ENCODE data around the gene DNASE1L2.

The DNASE1L2 gene

DNA sequence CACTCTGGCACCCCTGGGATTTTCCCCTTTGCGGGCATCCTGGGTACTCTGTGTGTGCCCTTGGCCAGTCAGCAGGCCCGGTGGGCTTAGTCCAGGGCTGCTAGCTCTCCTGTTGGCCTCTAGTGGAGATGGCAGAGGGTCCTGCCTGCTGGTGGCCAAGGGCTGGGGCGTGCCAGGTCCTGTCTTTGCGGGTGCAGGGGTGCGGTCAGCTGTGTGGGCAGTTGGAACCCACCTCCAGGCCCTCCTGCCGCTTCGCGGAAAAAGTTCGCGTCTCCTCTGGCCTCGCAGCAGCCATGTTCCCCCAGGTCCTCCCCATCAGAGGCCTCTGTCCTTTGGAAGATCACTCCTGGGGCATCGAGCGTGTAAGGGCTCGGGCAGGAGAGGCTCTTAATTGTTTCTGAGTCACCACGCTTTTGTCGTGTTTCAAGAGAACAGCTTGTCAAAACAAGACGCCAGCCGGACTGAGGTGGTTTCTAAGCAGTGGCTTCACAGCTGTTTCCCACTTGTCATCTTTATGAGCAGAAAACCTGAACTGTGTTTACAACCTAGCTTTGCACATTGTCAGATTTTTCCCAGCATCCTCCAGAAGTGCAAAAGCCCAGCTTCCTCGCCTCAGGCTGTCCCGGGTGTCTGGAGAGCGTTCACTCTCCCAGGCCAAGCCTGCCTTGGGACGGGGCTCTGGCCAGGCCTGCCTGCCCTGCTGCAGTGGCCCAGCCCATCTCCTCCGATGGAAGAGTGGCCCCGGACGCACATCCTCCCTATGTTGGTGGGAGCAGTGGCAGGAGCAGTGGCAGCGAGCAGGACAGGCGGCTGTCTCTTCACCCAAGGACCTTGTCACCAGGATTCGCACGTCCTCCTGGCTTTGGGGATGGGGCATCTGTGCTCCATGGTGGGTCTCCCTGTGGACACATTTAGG lies 5.0 kb upstream of the DNASE1L2 start:
- TF ChIP-seq CTCF (IDR thresholded peaks at IDR 0.05; ENCODE audit: low read depth, low read length), result no peak

DNA sequence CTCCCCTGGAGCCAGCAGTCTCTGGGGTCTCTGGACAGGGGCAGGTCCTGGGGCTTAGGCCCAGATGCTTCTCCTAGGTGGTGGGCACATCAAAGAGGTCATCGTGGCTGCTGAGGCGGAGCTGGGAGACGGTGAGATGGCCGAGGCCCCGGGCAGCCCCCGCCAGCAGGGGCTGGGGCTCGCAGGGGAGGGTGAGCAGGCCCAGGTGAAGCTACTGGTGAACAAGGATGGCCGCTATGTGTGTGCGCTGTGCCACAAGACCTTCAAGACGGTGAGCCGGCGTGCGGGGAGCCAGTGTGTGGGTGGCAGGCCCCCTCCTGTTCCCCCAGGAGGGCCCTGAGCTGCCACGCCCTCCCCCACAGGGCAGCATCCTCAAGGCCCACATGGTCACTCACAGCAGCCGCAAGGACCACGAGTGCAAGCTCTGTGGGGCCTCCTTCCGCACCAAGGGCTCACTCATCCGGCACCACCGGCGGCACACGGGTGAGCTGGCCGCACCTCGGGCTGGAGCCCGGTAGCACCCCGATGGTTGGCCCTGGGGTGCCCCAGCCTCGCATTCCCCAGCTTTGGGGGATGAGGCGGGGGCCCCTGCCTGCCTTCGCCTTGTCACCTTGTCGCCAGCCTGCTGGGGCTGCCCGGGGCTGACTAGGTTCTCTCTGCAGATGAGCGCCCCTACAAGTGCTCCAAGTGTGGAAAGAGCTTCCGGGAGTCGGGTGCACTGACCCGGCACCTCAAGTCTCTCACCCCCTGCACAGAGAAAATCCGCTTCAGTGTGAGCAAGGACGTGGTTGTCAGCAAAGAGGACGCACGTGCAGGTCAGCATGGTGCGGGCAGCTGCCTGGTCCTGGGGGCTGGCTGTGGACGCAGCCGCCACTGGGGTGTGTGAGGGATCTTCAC lies 3.9 kb upstream of the DNASE1L2 start:
- H3K4me3 ChIP-seq (ENCODE audit: low read depth, low read length), result no peak overlapping the region
- TF ChIP-seq CTCF (IDR thresholded peaks at IDR 0.05; ENCODE audit: low read depth, low read length), result no peak

More for the DNA sequence above, 5.0 kb upstream of the DNASE1L2 start:
- no peak overlapping the region for H3K4me3 ChIP-seq (ENCODE audit: low read depth, low read length)

DNA sequence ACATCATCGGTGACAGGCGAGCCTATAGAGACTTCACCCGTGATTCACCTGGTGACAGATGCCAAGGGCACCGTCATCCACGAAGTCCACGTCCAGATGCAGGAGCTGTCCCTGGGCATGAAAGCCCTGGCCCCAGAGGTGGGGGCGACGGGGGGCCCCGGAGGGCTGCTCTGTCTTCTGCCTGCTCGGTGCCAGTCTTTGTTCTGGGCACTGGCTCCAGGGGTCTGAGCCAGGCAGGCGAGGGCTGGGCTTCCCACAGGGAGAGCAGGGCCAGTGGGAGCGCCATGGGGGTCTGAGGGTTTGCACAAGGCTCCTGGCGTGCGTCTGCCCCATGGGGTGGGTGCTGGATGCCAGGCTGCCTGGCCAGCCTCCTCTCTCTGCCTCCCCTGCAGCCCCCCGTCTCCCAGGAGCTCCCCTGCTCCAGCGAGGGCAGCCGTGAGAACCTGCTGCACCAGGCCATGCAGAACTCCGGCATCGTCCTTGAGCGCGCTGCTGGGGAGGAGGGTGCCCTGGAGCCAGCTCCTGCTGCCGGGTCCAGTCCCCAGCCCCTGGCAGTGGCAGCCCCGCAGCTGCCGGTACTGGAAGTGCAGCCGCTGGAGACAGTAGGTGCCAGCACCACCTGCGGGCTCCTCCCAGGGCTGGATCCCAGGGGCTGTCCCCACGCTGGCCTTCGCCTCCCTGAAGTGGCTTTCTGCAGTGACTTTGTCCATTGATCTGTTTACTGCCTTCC lies 3.0 kb upstream of the DNASE1L2 start:
- TF ChIP-seq CTCF (IDR thresholded peaks at IDR 0.05; ENCODE audit: low read depth, low read length), result no peak
- no peak overlapping the region for H3K4me3 ChIP-seq (ENCODE audit: low read depth, low read length)

DNA sequence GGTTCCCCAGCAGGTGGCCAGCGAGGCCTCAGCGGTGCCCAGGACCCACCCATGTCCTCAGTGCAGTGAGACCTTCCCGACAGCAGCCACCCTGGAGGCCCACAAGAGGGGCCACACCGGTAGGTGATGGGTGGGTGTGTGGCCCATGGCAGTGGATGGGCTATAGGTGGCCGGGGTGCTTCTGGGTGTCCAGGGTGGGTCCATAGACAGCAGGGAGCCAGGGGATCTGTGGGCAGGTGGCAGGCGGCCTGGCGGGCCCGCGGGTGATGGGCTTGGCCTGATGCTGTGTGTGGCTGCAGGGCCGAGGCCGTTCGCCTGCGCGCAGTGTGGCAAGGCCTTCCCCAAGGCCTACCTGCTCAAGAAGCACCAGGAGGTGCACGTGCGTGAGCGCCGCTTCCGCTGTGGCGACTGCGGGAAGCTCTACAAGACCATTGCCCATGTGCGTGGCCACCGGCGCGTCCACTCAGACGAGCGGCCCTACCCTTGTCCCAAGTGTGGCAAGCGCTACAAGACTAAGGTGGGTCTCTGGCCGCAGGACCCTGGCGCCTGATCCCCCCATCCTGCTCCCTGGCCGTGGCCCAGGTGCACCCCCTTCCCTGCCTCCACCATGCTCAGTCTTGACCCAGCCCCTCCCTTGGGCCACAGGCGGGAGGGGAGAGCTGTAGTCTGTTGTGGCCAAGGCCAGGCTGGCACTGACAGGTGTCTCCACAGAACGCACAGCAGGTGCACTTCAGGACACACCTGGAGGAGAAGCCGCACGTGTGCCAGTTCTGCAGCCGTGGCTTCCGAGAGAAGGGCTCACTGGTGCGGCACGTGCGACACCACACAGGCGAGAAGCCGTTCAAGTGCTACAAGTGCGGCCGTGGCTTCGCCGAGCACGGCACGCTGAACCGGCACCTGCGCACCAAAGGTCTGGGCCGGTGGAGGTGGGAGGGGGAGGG lies 2.1 kb upstream of the DNASE1L2 start:
- no peak overlapping the region for H3K4me3 ChIP-seq (ENCODE audit: low read depth, low read length)
- no peak for TF ChIP-seq CTCF (IDR thresholded peaks at IDR 0.05; ENCODE audit: low read depth, low read length)

- TF ChIP-seq CTCF (IDR thresholded peaks at IDR 0.05; ENCODE audit: low read depth, low read length), result no peak
- H3K4me3 ChIP-seq (ENCODE audit: low read depth, low read length), result no peak overlapping the region
Measured at GRCh38 chr16:2234813-2235170, 1.5 kb upstream of the DNASE1L2 start.

DNA sequence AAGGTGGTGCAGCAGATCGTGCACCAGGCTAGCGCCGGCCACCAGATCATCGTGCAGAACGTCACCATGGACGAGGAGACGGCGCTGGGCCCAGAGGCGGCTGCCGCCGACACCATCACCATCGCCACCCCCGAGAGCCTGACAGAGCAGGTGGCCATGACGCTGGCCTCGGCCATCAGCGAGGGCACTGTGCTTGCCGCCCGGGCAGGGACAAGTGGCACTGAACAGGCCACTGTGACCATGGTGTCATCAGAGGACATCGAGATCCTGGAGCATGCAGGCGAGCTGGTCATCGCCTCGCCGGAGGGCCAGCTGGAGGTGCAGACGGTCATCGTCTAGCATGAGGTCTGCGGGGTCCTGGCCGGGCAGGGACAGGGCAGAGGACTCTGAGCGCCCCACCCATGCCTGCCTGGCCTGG lies 1.0 kb upstream of the DNASE1L2 start:
- no peak overlapping the region for H3K4me3 ChIP-seq (ENCODE audit: low read depth, low read length)
- no peak for TF ChIP-seq CTCF (IDR thresholded peaks at IDR 0.05; ENCODE audit: low read depth, low read length)
